Pulmonary artery endothelial cell (primary cell): ENCODE data around the gene SUPT20H. TPM values are rescaled to one million over a fixed set of nuclear protein-coding genes. Genes with fewer than 3 reads are reported as not detected.
A peak's percentile ranks its signal among the peaks of the same experiment; 100 is the strongest.

Experiments used
- DNase-seq: peaks from one replicate; pipeline ENCODE4 v3.0.0-alpha.2; 2011; ENCODE audit warnings: low read depth, low spot score
- total RNA-seq: library from RNA; depleted of rRNA; stranded (reverse); fragments of >200 nt; gene quantifications from 2 replicates; pipeline ENCODE4 v1.2.3, GENCODE V29; 2014

Gene SUPT20H
- total RNA-seq, 1 donor from 2014 or later, result 39.8 TPM

- DNase-seq, result no peak
Observed at GRCh38 chr13:37001921-37002250, 57.6 kb downstream of the SUPT20H start.

- peak; percentile 43 for DNase-seq
Observed at GRCh38 chr13:36999054-36999714, 60.3 kb downstream of the SUPT20H start, which contains the start of gene ALG5. Gene ALG5, minus strand, starts transcription at chr13:36999340. Its CDS starts 40 bp downstream, at chr13:36999300.

- no peak for DNase-seq
Observed at GRCh38 chr13:36998624-36999041, 60.9 kb downstream of the SUPT20H start.

- DNase-seq, result no peak
Observed at GRCh38 chr13:36997716-36998427, 61.6 kb downstream of the SUPT20H start.

- no peak for DNase-seq
Observed at GRCh38 chr13:36992362-36992761, 67.1 kb downstream of the SUPT20H start.

- no peak for DNase-seq
Observed at GRCh38 chr13:36986462-36987240, 72.8 kb downstream of the SUPT20H start.

- DNase-seq, result no peak
Observed at GRCh38 chr13:36981156-36981743, 78.2 kb downstream of the SUPT20H start.

GRCh38 chr13:36979361-36980050 lies 80.0 kb downstream of the SUPT20H start:
- DNase-seq, result no peak

- no peak for DNase-seq
Observed at GRCh38 chr13:36975172-36975571, 84.3 kb downstream of the SUPT20H start.

- DNase-seq, result no peak
Observed at GRCh38 chr13:36973621-36974295, 85.7 kb downstream of the SUPT20H start.

- DNase-seq, result no peak
Observed at GRCh38 chr13:36973009-36973408, 86.5 kb downstream of the SUPT20H start.

- DNase-seq, result no peak
Observed at GRCh38 chr13:36966404-36966803, 93.1 kb downstream of the SUPT20H start.

GRCh38 chr13:36965767-36966166 lies 93.7 kb downstream of the SUPT20H start:
- DNase-seq, result peak; percentile 82

- no peak for DNase-seq
Observed at GRCh38 chr13:36959456-36960116, 99.9 kb downstream of the SUPT20H start.

Other genes starting within 250 kb of the SUPT20H start
- 1.6 and 1.7 TPM in 2 replicates for gene RFXAP, start 240.5 kb downstream of the SUPT20H start, total RNA-seq
- gene SMAD9, start 139.4 kb downstream of the SUPT20H start, total RNA-seq, result 3.2 and 5.0 TPM in 2 replicates
- gene ALG5, start 60.3 kb downstream of the SUPT20H start, total RNA-seq, result 42.1 and 45.4 TPM in 2 replicates
- gene EXOSC8, start 58.9 kb downstream of the SUPT20H start, total RNA-seq, result 43.9 and 54.4 TPM in 2 replicates
- gene CSNK1A1L, start 46.0 kb upstream of the SUPT20H start, total RNA-seq, result not detected in 2 replicates